Uterus (tissue), 4 donors: ENCODE measurements around the gene FRMD8. TPM values are rescaled to one million over a fixed set of nuclear protein-coding genes. Genes with fewer than 3 reads are reported as not detected.

Experiments
- DNase-seq, 2 donors: peaks; one replicate each; pipeline ENCODE4 v3.0.0-alpha.2; 2019 to 2020
- H3K27ac ChIP-seq, 2 donors: fragments of 200-600 bp; sonication (generic); 1 replicate in 1 of 2; 2 replicates in 1 of 2; pipeline ENCODE4 v1.5.1; 2016 to 2018
- H3K27me3 ChIP-seq, 2 donors: fragments of 200-600 bp; sonication (generic); one replicate each; pipeline ENCODE4 v1.5.1; 2018 to 2019; ENCODE audit warnings: control low read depth in 1 of 2
- H3K36me3 ChIP-seq, 2 donors: fragments of 200-600 bp; sonication (generic); one replicate each; pipeline ENCODE4 v1.5.1; 2019; ENCODE audit warnings: control low read depth in 1 of 2
- H3K4me1 ChIP-seq, 2 donors: fragments of 200-600 bp; sonication (generic); one replicate each; pipeline ENCODE4 v1.5.1; 2018 to 2019; ENCODE audit warnings: control low read depth in 1 of 2
- H3K4me3 ChIP-seq, 2 donors: fragments of 200-600 bp; sonication (generic); 1 replicate in 1 of 2; 2 replicates in 1 of 2; pipeline ENCODE4 v1.5.1; 2018 to 2019; ENCODE audit warnings: mild to moderate bottlenecking in 1 of 2
- H3K9me3 ChIP-seq, 2 donors: fragments of 200-600 bp; sonication (generic); one replicate each; pipeline ENCODE4 v1.5.1; 2019; ENCODE audit warnings: control low read depth in 1 of 2
- CTCF ChIP-seq, 4 experiments: fragments of 200-600 bp in 2 of 4; fragments of 450-650 bp in 2 of 4; sonication (generic) in 2 of 4; IDR thresholded peaks; one replicate each; pipeline ENCODE4 v1.5.1; 2016 to 2019; ENCODE audit warnings: antibody characterized with exemption in 4 of 4, mild to moderate bottlenecking in 2 of 4, moderate library complexity in 1 of 4
- POLR2A ChIP-seq, 2 donors: fragments of 450-650 bp; IDR thresholded peaks; one replicate each; pipeline ENCODE4 v1.6.1; 2016; ENCODE audit warnings: antibody characterized with exemption in 2 of 2, mild to moderate bottlenecking in 1 of 2, moderate library complexity in 1 of 2
- intact Hi-C: fragments of 100-400 bp; cut with DNase I; formaldehyde crosslinking; loops from one replicate; pipeline ENCODE4 v1.15.1; 2023; ENCODE audit warnings: low total_unique reads
- total RNA-seq, 4 donors: library from RNA; depleted of rRNA in 3 of 4; stranded (reverse); fragments of >200 nt in 3 of 4; gene quantifications; one replicate each; pipeline versions ENCODE4 v1.1.0 to v1.2.4, GENCODE V29; 2014 to 2023
- donor health status: DM: yes; HTN: yes; CAD: no.

Gene FRMD8
- total RNA-seq, 4 donors from 2014 or later: 15.9 to 160 (median 41.5) TPM

- H3K9me3 ChIP-seq: no peaks in the 10 kb centered on the region
- H3K27ac ChIP-seq: peak overlapping the region; percentile 98 to 99
- H3K36me3 ChIP-seq: no peaks in the 10 kb centered on the region
- intact Hi-C loops: loop anchor here (5.0 kb wide), 2 partner anchors 37 to 93 kb away; partner anchors contain the start of gene SLC25A45
- TF ChIP-seq CTCF (IDR thresholded peaks at IDR 0.05) (peak in 2 of 4 experiments; percentile 6 to 15), POLR2A (IDR thresholded peaks at IDR 0.05) (peak; percentile 55 to 75)
- H3K27me3 ChIP-seq: no peaks in the 10 kb centered on the region
- peaks cover 0 to 7% of the 10 kb centered on the region in 2 donors for H3K4me1 ChIP-seq
- H3K4me3 ChIP-seq: peak overlapping the region; percentile 26 to 76
- peak; percentile 96 to 98 for DNase-seq
Observed at GRCh38 chr11:65418681-65419459, 32.4 kb downstream of the FRMD8 start.

GRCh38 chr11:65419460-65419771 lies 33.0 kb downstream of the FRMD8 start:
- no peak for TF ChIP-seq CTCF (IDR thresholded peaks at IDR 0.05)
- no peak for TF ChIP-seq POLR2A (IDR thresholded peaks at IDR 0.05)
- H3K36me3 ChIP-seq: no peaks in the 10 kb centered on the region
- intact Hi-C loops: loop anchor here (5.0 kb wide), 2 partner anchors 37 to 93 kb away; partner anchors contain the start of gene SLC25A45
- H3K27ac ChIP-seq: peak overlapping the region; percentile 98 to 99
- peak; percentile 43 to 48 for DNase-seq
- H3K4me3 ChIP-seq: peak overlapping the region; percentile 26 to 76
- H3K9me3 ChIP-seq: no peaks in the 10 kb centered on the region
- H3K4me1 ChIP-seq: peaks cover 0 to 7% of the 10 kb centered on the region in 2 donors
- no peaks in the 10 kb centered on the region for H3K27me3 ChIP-seq

- peak overlapping the region; percentile 26 to 76 for H3K4me3 ChIP-seq
- TF ChIP-seq POLR2A (IDR thresholded peaks at IDR 0.05) (peak; percentile 73 to 85), CTCF (IDR thresholded peaks at IDR 0.05) (no peak)
- peaks cover 0 to 7% of the 10 kb centered on the region in 2 donors for H3K4me1 ChIP-seq
- H3K36me3 ChIP-seq: no peaks in the 10 kb centered on the region
- peak; percentile 90 to 96 for DNase-seq
- intact Hi-C loops: loop anchor here (5.0 kb wide), 2 partner anchors 38 to 92 kb away; partner anchors contain the start of gene SLC25A45
- no peaks in the 10 kb centered on the region for H3K9me3 ChIP-seq
- H3K27me3 ChIP-seq: no peaks in the 10 kb centered on the region
- H3K27ac ChIP-seq: peak overlapping the region; percentile 98 to 99
Observed at GRCh38 chr11:65419772-65420481, 33.5 kb downstream of the FRMD8 start.

- Histone ChIP-seq H3K36me3 (no peaks in the 10 kb centered on the region), H3K27ac (peak overlapping the region; percentile 98 to 99), H3K4me3 (peak overlapping the region; percentile 6 to 76), H3K9me3 (no peaks in the 10 kb centered on the region), H3K27me3 (no peaks in the 10 kb centered on the region), H3K4me1 (peaks cover 0 to 7% of the 10 kb centered on the region in 2 donors)
- DNase-seq: peak in 1 of 2 donors; percentile 13
- TF ChIP-seq CTCF (IDR thresholded peaks at IDR 0.05) (no peak), POLR2A (IDR thresholded peaks at IDR 0.05) (no peak)
- intact Hi-C loops: no loop called here
Observed at GRCh38 chr11:65420506-65420905, 34.1 kb downstream of the FRMD8 start.
